Natural killer cell (primary cell): ENCODE measurements around the gene ALOXE3. TPM values are rescaled to one million over a fixed set of nuclear protein-coding genes. Genes with fewer than 3 reads are reported as not detected.

ENCODE experiments used
- ATAC-seq, 3 donors: fragments of 150-1000 bp in 2 of 3; fragments of 200-7000 bp in 1 of 3; cut with Tn5 transposase; 1 replicate in 1 of 3; 2 replicates in 2 of 3; pipeline ENCODE4 v1.10.0; 2021; ENCODE audit warnings: mild to moderate bottlenecking in 2 of 3, moderate library complexity in 2 of 3
- DNase-seq, 2 donors: peaks; one replicate each; pipeline versions ENCODE4 v3.0.0 to v3.0.0-alpha.2; 2013 to 2021; ENCODE audit warnings: mixed read lengths in 1 of 2
- H3K27ac ChIP-seq: one replicate; pipeline ENCODE4 v1.5.1; 2013; ENCODE audit warnings: mild to moderate bottlenecking, low read length
- H3K27me3 ChIP-seq: one replicate; pipeline ENCODE4 v1.6.1; 2013; ENCODE audit warnings: low read length; ENCODE audit not compliant: control insufficient read depth, insufficient read depth
- H3K36me3 ChIP-seq: one replicate; pipeline ENCODE4 v1.6.1; 2013; ENCODE audit warnings: low read length; ENCODE audit not compliant: control insufficient read depth, insufficient read depth
- H3K4me1 ChIP-seq: one replicate; pipeline ENCODE4 v1.6.1; 2013; ENCODE audit warnings: low read length; ENCODE audit not compliant: control insufficient read depth, insufficient read depth
- H3K4me3 ChIP-seq: one replicate; pipeline ENCODE4 v1.5.1; 2013; ENCODE audit warnings: low read length
- H3K9me3 ChIP-seq: one replicate; pipeline ENCODE4 v1.6.1; 2013; ENCODE audit warnings: low read length; ENCODE audit not compliant: control insufficient read depth, insufficient read depth
- H3K27ac Mint-ChIP-seq, 2 donors: one replicate each; pipeline ENCODE4 v1.8.0; 2022; ENCODE audit warnings: mild to moderate bottlenecking in 2 of 2, mixed read lengths in 2 of 2, moderate library complexity in 1 of 2
- H3K27me3 Mint-ChIP-seq, 2 donors: one replicate each; pipeline ENCODE4 v1.8.0; 2022; ENCODE audit warnings: low read depth in 2 of 2, mixed read lengths in 2 of 2
- H3K36me3 Mint-ChIP-seq: one replicate; pipeline ENCODE4 v1.8.0; 2022; ENCODE audit warnings: mixed read lengths
- H3K4me1 Mint-ChIP-seq, 2 donors: one replicate each; pipeline ENCODE4 v1.8.0; 2022; ENCODE audit warnings: mixed read lengths in 2 of 2
- H3K4me3 Mint-ChIP-seq: one replicate; pipeline ENCODE4 v1.8.0; 2022; ENCODE audit warnings: mild to moderate bottlenecking, moderate library complexity, mixed read lengths
- H3K9me3 Mint-ChIP-seq, 2 donors: one replicate each; pipeline ENCODE4 v1.8.0; 2022; ENCODE audit warnings: mixed read lengths in 2 of 2
- CTCF ChIP-seq: fragments of 200-600 bp; IDR thresholded peaks from one replicate; pipeline ENCODE4 v1.8.0; 2022; ENCODE audit warnings: antibody characterized with exemption
- WGBS: methylation state at CpG from one replicate; pipeline ENCODE4 v1.1.7; 2013; ENCODE audit warnings: missing lambda C conversion rate; ENCODE audit not compliant: insufficient coverage; 5-methylcytosine and 5-hydroxymethylcytosine counted together
- intact Hi-C: fragments of 100-400 bp; cut with micrococcal nuclease; formaldehyde crosslinking; loops from one replicate; pipeline ENCODE4 v1.14.2; 2022
- total RNA-seq, 4 donors: library from RNA; stranded (reverse); fragments of 120-200 nt in 1 of 4; gene quantifications; one replicate each; pipeline versions ENCODE4 v1.2.3 to v1.2.4, GENCODE V29; 2013 to 2022

Gene ALOXE3
- total RNA-seq, 3 donors from 2014 or later (not counting 1 experiment from before 2014, with no cell fraction given) = not detected

DNA sequence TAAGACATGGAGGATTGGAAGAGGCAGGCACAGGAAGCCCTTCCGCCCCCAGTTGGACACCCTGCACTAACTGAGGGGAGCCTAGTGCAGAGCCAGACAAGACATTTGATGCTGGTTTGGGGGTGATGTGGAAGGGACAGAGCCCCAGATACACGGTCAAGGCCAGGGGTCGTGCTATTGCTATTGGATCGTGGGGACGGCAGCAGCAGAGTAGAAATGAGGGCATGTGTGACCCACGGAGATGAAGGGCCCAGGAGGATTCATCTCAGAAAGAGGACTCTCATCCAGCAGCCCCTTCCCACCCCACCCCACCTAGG, 46.5 kb upstream of the ALOXE3 start:
- Mint-ChIP-seq H3K36me3 (no peaks in the 10 kb centered on the region), H3K4me1 (peaks cover 36 to 49% of the 10 kb centered on the region in 2 donors), H3K4me3 (peak overlapping the region; percentile 91), H3K9me3 (no peaks in the 10 kb centered on the region), H3K27me3 (no peaks in the 10 kb centered on the region), H3K27ac (no peak overlapping the region)
- Histone ChIP-seq H3K27me3 (no peaks in the 10 kb centered on the region), H3K27ac (peak overlapping the region; percentile 94), H3K9me3 (no peaks in the 10 kb centered on the region), H3K4me1 (peaks cover 52% of the 10 kb centered on the region), H3K4me3 (peak overlapping the region; percentile 8), H3K36me3 (peaks cover 18% of the 10 kb centered on the region)
- no peak for ATAC-seq
- no peak for TF ChIP-seq CTCF
- 84% methylated on average over 6 of the region's 6 CpGs for WGBS
- intact Hi-C loops = no loop called here
- DNase-seq = peak in 1 of 2 donors; percentile 51

DNA sequence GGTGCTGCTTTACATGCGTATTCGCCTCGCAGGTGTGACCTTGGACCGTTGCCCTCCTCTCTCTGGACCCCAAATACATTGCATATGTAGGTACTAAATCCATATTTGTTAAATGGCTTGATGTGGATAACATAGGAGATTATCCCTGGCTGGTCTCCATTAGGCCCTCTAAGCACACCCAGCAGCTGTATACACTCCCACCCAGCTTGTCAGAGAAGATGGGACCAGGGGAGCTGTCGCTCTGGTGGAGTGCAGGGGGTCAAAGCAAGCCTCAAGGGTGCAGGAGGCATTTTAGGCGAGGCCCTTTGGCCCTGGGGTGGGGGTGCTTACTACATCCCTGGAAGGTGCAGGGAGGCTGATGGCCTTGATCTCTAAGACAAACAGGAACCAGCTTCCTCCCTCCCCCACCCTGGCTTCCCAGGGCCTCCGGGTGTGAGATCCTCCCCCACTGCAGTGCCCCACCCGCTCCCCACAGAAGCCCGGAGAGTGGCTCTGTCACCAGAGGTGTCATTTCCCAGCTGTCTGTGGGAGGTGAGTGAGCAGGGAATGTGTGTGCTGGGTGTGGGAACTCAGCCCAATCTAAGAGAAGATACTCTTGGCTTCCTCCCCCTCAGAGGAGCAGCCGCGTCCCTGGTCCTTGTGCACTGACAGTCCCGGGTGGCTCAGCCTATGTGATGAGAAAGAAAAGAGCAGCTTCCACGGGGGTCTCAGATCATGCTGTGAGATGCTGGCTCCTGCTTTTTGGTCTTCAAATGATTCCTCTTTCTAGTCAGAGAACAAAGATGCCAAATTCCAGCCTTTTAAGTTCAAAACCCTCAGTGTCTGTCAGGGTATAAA, 45.9 kb upstream of the ALOXE3 start:
- no peaks in the 10 kb centered on the region for H3K27me3 ChIP-seq
- peak; percentile 71 to 87 for DNase-seq
- TF ChIP-seq CTCF = no peak
- Mint-ChIP-seq H3K9me3 (no peaks in the 10 kb centered on the region), H3K4me1 (peaks cover 37 to 55% of the 10 kb centered on the region in 2 donors), H3K27me3 (no peaks in the 10 kb centered on the region), H3K36me3 (no peaks in the 10 kb centered on the region), H3K4me3 (peak overlapping the region; percentile 91), H3K27ac (no peak overlapping the region)
- WGBS = 16% methylated on average over 10 of the region's 13 CpGs
- H3K4me3 ChIP-seq = peak overlapping the region; percentile 8
- H3K9me3 ChIP-seq = no peaks in the 10 kb centered on the region
- peak overlapping the region; percentile 94 for H3K27ac ChIP-seq
- H3K36me3 ChIP-seq = peaks cover 24% of the 10 kb centered on the region
- intact Hi-C loops = no loop called here
- peak; percentile 58 to 74 (median 62) for ATAC-seq
- H3K4me1 ChIP-seq = peaks cover 57% of the 10 kb centered on the region

GRCh38 chr17:8162997-8163977, 45.0 kb upstream of the ALOXE3 start:
- H3K4me3 ChIP-seq = peak overlapping the region; percentile 53
- H3K4me3 Mint-ChIP-seq = peak overlapping the region; percentile 91
- H3K27ac Mint-ChIP-seq = no peak overlapping the region
- no peaks in the 10 kb centered on the region for H3K9me3 ChIP-seq
- H3K27ac ChIP-seq = peak overlapping the region; percentile 94
- H3K4me1 ChIP-seq = peaks cover 64% of the 10 kb centered on the region
- peaks cover 45 to 63% of the 10 kb centered on the region in 2 donors for H3K4me1 Mint-ChIP-seq
- no peaks in the 10 kb centered on the region for H3K36me3 Mint-ChIP-seq
- intact Hi-C loops = no loop called here
- peak; percentile 10 to 21 (median 12) for ATAC-seq
- DNase-seq = peak in 1 of 2 donors; percentile 47
- H3K27me3 ChIP-seq = no peaks in the 10 kb centered on the region
- TF ChIP-seq CTCF = no peak
- 15% methylated on average over 52 of the region's 55 CpGs for WGBS
- H3K9me3 Mint-ChIP-seq = no peaks in the 10 kb centered on the region
- peaks cover 27% of the 10 kb centered on the region for H3K36me3 ChIP-seq
- no peaks in the 10 kb centered on the region for H3K27me3 Mint-ChIP-seq
